Measurements from ENCODE around the gene CHCHD6.

The CHCHD6 gene

DNA sequence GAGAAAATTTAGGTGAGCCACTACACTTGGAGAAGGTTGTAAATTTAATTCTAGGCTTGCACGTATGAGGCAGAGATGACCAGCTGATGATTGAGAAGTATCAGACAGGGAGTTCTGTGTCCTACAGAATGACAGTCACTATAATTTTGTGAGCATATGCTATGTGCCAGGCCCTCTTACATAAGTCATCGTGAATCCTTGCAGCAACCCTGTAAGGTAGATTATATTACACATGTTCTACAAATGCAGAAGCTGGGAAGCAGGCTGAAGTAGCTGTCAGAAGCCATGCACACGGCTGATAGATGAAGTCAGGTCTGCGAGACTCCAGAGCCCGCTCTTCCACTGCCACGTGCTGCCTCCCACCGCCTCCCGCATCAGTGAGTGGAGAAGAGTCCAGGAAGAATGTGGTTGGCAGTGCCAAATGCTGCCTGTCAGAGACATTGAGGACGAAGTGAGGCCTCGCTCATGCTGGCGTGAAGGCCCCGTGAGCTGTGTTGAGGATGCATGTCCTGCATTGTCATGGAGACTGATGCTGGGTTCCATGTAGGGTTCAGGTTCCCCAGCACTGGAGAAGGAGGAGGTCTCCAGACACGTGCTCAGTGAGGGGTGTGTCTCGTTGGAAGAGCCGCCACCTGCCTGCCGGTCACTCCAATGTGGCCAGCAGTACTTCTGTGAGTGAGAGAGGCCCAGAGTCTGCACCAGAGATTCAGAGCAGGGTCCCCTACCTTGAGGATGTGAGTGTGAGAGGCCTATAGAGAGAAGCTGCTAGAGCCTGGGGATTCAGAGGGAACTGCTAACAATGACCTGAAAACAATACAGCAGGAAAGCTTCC, 155.6 kb downstream of the CHCHD6 start:
- DNase-seq (ENCODE audit: insufficient read length, low spot score), result no peak
- FAIRE-seq, result no peak
- no peak for TF ChIP-seq POLR2A (IDR thresholded peaks at IDR 0.05; ENCODE audit: low read depth, low read length)

DNA sequence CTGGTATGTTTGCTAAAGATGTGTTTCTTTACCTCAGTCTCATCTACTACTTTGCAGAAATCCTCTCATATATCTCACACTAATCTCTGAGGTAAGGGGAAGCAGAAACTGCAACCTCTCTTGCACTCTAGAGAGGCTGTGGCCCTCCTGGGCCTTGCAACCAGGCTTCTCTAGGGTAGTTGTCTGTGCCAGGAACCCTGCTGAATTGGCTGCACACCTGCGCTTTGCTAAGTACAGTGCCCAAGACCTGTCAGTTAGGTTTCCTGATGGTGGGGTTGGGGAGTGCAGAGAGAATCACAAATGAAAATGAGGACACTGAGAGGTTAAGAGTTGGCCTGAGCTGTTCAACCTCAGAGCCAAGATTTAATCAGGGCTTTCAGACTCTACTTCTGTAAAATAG, 161.7 kb downstream of the CHCHD6 start:
- FAIRE-seq (no peak), DNase-seq (ENCODE audit: insufficient read length, low spot score) (no peak)
- no peak for TF ChIP-seq POLR2A (IDR thresholded peaks at IDR 0.05; ENCODE audit: low read depth, low read length)

DNA sequence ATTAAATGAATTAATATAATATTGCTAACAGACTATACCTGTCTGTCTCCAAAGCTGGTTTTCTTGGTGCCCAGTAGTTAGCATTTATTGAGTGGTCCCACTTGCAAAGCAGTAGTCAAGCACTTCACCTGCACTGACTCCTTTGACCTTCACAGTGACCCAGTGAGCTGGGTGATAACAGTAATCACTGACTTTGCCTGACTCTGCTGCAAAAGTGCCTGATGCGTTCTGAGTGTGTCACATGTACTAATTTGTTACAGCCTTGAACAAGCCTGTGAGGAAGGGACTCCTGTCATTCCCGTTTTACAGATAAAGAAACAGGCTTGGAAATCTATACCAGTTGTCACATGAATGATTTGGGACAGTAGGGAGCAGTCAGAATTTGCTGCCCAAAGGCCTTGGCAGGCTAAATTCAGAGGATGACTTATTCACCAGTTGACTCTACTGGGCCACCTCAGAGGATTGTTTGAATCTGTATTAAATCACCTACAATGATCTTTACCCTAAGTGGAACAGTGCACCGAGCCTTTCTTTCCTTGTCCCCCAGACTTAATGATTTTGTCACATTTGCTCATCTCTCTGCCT, 162.2 kb downstream of the CHCHD6 start:
- no peak for DNase-seq (ENCODE audit: insufficient read length, low spot score)
- TF ChIP-seq POLR2A (IDR thresholded peaks at IDR 0.05; ENCODE audit: low read depth, low read length), result no peak
- FAIRE-seq, result no peak

DNA sequence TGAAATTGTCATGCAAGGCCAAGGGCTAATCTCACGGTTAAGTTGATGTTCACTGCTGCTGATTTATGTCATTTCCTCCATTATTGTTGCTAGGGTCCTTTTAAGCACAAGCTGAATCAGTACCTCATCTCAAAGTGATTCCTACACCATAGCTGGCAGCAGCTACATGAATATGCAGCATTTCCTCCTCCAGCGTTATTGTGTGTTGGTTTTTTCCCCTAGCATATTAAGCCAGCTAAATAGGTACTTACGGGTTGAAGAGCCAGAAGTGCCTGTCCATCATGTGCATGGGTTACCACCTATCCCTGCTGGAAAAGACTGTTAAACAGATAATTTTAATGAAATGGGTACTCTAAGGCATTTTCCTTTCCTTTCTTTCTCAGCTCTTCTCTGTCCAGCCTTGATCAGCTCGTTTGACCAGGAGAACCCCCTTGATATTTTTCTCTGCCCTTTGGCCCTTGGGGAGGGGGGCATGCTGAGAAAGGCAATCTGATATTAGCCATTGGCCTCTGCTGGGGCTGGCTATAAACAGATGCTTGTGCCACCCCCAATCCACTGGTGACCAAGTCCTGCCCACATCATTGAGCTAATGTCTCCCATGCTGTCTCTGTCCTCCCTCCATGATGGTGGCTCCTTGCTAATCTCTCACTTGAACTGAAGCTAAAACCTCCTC, 163.3 kb downstream of the CHCHD6 start:
- no peak for FAIRE-seq
- TF ChIP-seq POLR2A (IDR thresholded peaks at IDR 0.05; ENCODE audit: low read depth, low read length), result no peak
- DNase-seq (ENCODE audit: insufficient read length, low spot score), result no peak

DNA sequence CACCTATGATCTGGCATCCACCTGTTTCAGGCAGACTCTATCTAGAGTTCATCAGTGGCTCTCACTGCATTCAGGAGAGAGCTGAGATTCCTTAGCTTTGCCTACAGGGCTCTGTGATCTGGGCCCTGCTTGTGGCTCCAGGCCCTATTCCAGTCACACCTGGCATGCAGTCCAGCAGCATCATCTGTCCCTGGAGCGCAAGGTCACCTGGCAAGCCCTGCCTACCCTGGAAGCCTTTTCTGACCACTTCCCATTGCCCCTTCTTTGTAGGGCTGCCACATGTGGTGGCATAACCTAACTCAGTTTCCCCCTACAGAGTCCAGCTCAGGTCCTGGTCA, 163.8 kb downstream of the CHCHD6 start:
- no peak for FAIRE-seq

DNA sequence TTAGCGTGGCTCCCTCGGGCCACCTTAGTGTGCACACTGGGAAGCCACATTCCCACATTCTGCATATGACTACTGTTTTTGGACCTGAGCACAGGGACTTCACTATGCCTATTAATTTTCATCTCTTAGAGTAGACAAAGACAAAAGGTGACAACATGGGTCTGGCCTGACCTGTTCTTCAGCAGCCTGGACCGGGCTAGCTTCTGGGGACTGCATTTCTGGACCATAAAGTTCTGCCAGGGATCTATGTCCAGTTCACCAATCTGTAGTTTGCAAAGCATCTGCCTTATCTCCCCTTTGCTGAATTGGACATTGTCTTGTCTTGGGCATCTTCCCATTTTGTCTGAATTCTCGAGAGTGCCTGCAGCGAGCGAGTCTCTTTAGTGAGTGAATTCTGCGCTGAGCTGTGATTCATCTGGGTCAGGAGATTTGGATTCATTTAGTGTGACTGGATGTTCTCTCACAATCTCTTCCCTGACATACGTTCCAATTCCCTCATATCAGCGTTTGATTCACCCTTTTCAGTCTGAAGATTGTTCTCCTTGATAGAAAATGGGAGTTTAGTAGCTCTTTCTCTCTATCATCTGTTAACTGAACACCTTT, 166.7 kb downstream of the CHCHD6 start:
- TF ChIP-seq POLR2A (IDR thresholded peaks at IDR 0.05; ENCODE audit: low read depth, low read length), result no peak
- DNase-seq (ENCODE audit: insufficient read length, low spot score), result no peak
- no peak for FAIRE-seq

More for the DNA sequence above, 163.8 kb downstream of the CHCHD6 start:
- no peak for DNase-seq (ENCODE audit: insufficient read length, low spot score)
- TF ChIP-seq POLR2A (IDR thresholded peaks at IDR 0.05; ENCODE audit: low read depth, low read length), result no peak

DNA sequence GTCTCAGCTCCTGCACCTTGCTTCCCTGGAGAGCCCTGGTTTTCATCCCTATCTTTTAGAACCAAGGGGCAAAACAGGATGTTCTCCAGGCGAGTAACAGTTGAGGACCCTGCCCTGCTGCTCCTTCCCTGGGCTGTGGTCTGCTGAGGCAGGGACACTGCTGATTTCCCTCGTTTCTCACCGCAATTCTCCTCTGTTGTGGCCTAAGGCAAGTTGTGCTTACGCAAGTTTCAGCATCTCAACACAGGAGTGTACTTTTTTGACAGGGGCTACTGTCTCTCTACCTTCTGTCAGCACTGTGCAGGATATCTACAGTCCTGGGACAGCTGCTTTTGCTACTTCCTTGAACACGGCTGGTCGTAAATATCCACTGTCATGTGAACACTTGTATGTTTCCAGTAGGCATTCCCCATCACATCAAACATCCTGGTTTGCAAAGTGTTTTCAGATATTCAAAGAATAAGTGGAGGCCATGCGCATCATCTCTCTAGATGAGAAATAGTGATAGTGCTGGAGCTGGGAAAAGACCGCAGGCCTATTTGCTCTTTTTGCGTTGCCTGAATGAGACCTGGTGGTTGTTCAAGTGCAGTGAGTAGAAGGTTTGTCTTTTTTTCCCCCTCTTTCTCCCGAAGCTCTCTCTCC, 168.8 kb downstream of the CHCHD6 start:
- no peak for TF ChIP-seq POLR2A (IDR thresholded peaks at IDR 0.05; ENCODE audit: low read depth, low read length)
- FAIRE-seq, result no peak
- DNase-seq (ENCODE audit: insufficient read length, low spot score), result no peak

DNA sequence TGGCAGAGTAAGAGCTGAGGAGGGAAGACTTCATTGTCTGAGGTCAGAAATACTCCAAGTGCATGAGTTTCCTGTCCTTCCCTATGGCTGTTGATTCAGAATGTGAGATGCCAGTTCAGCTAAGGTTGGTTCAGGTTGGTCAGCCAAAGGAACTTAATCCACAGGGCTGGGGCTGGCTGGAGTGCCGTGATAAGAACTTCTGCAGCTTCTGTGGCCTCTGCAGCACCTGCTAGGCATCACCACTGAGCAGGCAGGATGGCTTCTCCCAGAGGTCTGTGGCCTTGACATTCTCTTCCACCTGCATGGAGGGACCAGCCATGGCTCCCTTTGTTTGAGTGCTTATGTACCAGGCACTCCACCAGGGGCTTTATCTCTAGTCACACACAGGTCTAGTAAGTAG, 169.4 kb downstream of the CHCHD6 start:
- DNase-seq (ENCODE audit: insufficient read length, low spot score) (no peak), FAIRE-seq (no peak)
- no peak for TF ChIP-seq POLR2A (IDR thresholded peaks at IDR 0.05; ENCODE audit: low read depth, low read length)

DNA sequence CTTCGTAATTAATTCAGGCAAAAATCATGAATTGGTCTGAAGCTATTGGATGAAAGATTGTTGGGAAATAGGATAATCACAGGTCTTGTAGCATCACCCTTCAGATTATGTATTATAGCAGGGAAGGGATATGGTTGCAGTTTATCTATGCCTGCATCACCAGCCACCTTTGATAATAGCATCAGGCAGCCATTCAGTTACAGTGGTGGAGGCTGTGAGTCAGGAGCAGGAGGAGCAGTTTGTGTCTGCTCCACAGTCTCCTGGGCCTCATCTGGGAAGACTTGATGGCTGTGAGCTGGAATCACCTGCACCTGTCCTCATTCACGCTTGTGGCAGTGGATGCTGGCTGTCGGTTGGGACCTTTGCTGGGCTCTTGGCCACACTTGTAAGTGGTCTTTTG, 174.6 kb downstream of the CHCHD6 start:
- no peak for TF ChIP-seq POLR2A (IDR thresholded peaks at IDR 0.05; ENCODE audit: low read depth, low read length)
- no peak for FAIRE-seq
- DNase-seq (ENCODE audit: insufficient read length, low spot score), result no peak

DNA sequence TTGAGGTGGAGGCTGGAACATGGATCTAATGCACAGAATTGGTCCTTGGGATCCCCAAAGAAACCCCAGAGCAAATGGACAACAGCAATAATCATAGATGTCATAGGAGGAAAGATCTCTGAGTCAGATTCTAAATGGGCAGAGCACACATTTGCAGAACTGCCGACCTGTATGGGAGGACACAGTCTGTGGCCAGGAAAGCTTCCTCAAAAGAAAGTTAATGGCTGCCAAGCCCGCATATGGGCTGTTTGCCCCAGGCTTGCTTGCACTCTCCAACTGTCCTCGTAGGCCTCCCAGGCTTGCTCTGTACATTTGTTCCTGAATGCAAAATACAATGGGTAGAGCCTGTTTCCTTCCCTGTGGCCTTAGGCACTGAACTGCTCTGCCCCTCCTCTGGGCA, 176.9 kb downstream of the CHCHD6 start:
- no peak for FAIRE-seq
- no peak for TF ChIP-seq POLR2A (IDR thresholded peaks at IDR 0.05; ENCODE audit: low read depth, low read length)
- DNase-seq (ENCODE audit: insufficient read length, low spot score), result no peak

DNA sequence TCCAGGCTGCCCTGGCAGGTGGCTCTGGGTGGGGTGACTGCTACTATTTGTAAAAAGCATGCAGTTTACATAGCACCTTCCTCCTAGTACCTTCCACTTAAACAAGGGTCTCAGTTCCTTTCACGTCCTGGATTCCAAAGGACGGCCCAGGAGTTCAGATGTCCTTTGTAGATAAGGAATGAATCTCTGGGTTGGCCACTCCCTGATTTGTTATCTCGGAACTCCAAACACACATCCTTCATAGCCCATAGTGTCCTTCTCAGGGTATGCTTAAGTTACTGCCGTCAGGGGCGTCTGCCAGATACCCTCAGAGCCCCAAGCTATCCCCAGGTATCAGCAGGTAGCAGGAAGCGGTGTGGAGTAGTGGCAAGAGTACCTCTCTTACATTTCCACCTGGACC, 177.8 kb downstream of the CHCHD6 start:
- FAIRE-seq, result no peak
- no peak for DNase-seq (ENCODE audit: insufficient read length, low spot score)
- TF ChIP-seq POLR2A (IDR thresholded peaks at IDR 0.05; ENCODE audit: low read depth, low read length), result no peak

DNA sequence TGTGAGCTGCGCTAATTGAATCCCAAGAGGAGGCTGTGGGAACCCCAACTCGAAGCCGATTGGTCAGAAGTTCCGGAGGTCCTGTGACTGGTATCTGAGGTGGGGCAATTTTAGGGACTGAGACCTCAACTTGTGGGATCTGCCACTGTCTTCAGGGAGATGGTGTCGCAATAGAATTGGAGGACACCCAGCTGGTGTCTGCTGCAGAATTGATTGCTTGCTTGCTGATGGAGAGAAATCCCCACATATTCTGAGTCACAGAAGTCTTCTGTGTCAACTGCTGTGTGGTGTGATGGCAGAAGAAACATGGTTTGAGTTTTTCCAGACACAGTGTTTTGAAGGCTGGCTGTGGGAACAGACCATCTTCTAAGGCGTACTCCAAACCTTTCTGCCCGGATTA, 179.2 kb downstream of the CHCHD6 start:
- no peak for DNase-seq (ENCODE audit: insufficient read length, low spot score)
- no peak for TF ChIP-seq POLR2A (IDR thresholded peaks at IDR 0.05; ENCODE audit: low read depth, low read length)
- no peak for FAIRE-seq

DNA sequence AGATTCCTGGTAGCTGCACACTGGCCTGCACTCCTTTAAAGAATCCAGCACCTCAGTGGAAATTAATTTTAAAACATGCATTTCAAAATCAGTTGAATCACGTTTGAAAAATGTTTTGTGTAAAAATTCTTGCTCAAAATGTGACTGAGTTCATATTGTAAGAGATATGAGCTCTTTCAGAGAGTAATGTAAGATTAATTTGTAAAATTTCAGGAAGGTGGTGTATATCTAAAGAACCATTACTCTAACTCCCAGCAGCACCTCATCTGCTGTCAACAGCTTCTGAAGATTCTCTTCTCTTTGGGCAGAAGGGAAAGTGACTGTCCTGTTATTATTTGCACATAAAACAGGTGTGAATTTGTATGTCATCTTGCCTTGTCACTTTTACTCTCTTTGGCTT, 181.4 kb downstream of the CHCHD6 start:
- no peak for DNase-seq (ENCODE audit: insufficient read length, low spot score)
- FAIRE-seq, result no peak
- TF ChIP-seq POLR2A (IDR thresholded peaks at IDR 0.05; ENCODE audit: low read depth, low read length), result no peak

DNA sequence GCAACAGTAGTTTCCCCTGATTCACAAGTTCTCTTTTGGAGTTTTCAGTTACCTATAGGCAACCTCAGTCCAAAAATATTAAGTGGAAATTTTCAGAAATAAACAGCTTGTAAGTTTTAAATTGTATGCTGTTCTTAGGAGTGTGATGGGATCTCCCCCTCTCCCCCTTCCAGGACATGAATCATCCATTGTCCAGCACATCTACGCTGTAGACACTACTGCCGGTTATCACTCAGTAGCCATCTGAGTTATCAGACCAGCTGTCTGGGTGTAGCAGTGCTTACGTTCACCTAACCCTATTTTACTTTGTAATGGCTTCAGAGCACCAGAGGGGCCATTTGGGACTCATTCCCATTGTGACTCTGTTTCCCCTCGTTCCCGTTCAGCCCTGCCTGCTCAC, 182.2 kb downstream of the CHCHD6 start:
- no peak for TF ChIP-seq POLR2A (IDR thresholded peaks at IDR 0.05; ENCODE audit: low read depth, low read length)
- FAIRE-seq (no peak), DNase-seq (ENCODE audit: insufficient read length, low spot score) (no peak)

All from H54 (cell line).